Choroid plexus epithelial cell (primary cell): ENCODE measurements around the gene DUS2.
A peak's percentile ranks its signal among the peaks of the same experiment; 100 is the strongest.
"Not testable (repeated sequence)": the region's sequence is repeated elsewhere in the genome, so short reads cannot be mapped to it uniquely, and the experiment has no call there.

Experiments
- DNase-seq: peaks from one replicate; pipeline ENCODE4 v3.0.0-alpha.2; 2010; ENCODE audit warnings: low read depth
- H3K4me3 ChIP-seq: 2 replicates; pipeline ENCODE4 v1.5.1; 2011; ENCODE audit warnings: low read depth, mild to moderate bottlenecking, control low read depth, low read length, moderate library complexity
- CTCF ChIP-seq: conservative IDR thresholded peaks from 2 replicates; pipeline ENCODE4 v1.5.1; 2011; ENCODE audit warnings: low read depth, mild to moderate bottlenecking, control low read depth, inconsistent platforms, low read length, moderate library complexity

DUS2 gene

GRCh38 chr16:68111379-68111778 is 88.3 kb downstream of the DUS2 start:
- no peak for DNase-seq
- no peak overlapping the region for H3K4me3 ChIP-seq
- TF ChIP-seq CTCF, result no peak

- DNase-seq, result no peak
- TF ChIP-seq CTCF, result no peak
- no peak overlapping the region for H3K4me3 ChIP-seq
These were observed 90.1 kb downstream of the DUS2 start for GRCh38 chr16:68113059-68113761.

- TF ChIP-seq CTCF, result no peak
- DNase-seq, result no peak
- H3K4me3 ChIP-seq, result no peak overlapping the region
These were observed 90.7 kb downstream of the DUS2 start for GRCh38 chr16:68113765-68114240.

GRCh38 chr16:68114939-68115338 is 91.9 kb downstream of the DUS2 start:
- H3K4me3 ChIP-seq, DNase-seq: not testable (repeated sequence)

- H3K4me3 ChIP-seq, result no peak overlapping the region
- no peak for DNase-seq
- no peak for TF ChIP-seq CTCF
These were observed 92.8 kb downstream of the DUS2 start for GRCh38 chr16:68115851-68116250.

GRCh38 chr16:68116256-68116867 is 93.3 kb downstream of the DUS2 start:
- peak; percentile 77 for DNase-seq
- peak; percentile 73 for TF ChIP-seq CTCF
- no peak overlapping the region for H3K4me3 ChIP-seq

- no peak for TF ChIP-seq CTCF
- H3K4me3 ChIP-seq, result no peak overlapping the region
- DNase-seq, result no peak
These were observed 94.8 kb downstream of the DUS2 start for GRCh38 chr16:68117884-68118283.

GRCh38 chr16:68118954-68119353 is 95.9 kb downstream of the DUS2 start:
- DNase-seq, H3K4me3 ChIP-seq: not testable (repeated sequence)

GRCh38 chr16:68120496-68120895 is 97.4 kb downstream of the DUS2 start:
- DNase-seq, H3K4me3 ChIP-seq: not testable (repeated sequence)
